NCI-H510A treated with DMSO at 0.1 percent for 48 hours (cell line): ENCODE results near the gene UBC.
A peak's percentile ranks its signal among the peaks of the same experiment; 100 is the strongest.
"Not testable (repeated sequence)": the region's sequence is repeated elsewhere in the genome, so short reads cannot be mapped to it uniquely, and the experiment has no call there.

Experiments
- DNase-seq: peaks from one replicate; lab custom pipeline; 2025; lab: John Stamatoyannopoulos, UW

UBC gene

GRCh38 chr12:124884587-124885438 lies 29.6 kb downstream of the UBC start:
- peak; percentile 46 for DNase-seq

- no peak for DNase-seq
Observed at GRCh38 chr12:124883263-124884130, 31.0 kb downstream of the UBC start.

GRCh38 chr12:124881123-124881522 lies 33.3 kb downstream of the UBC start:
- DNase-seq, result no peak

GRCh38 chr12:124880335-124880734 lies 34.1 kb downstream of the UBC start:
- not testable (repeated sequence) for DNase-seq

GRCh38 chr12:124878795-124879516 lies 35.5 kb downstream of the UBC start:
- DNase-seq, result no peak

GRCh38 chr12:124877423-124877822 lies 37.0 kb downstream of the UBC start:
- DNase-seq, result no peak

- no peak for DNase-seq
Observed at GRCh38 chr12:124876171-124876570, 38.3 kb downstream of the UBC start.

GRCh38 chr12:124875803-124876132 lies 38.7 kb downstream of the UBC start:
- DNase-seq, result no peak

- no peak for DNase-seq
Observed at GRCh38 chr12:124874988-124875802, 39.3 kb downstream of the UBC start.

GRCh38 chr12:124874188-124874587 lies 40.3 kb downstream of the UBC start:
- no peak for DNase-seq

GRCh38 chr12:124872068-124872719 lies 42.3 kb downstream of the UBC start:
- DNase-seq, result no peak

GRCh38 chr12:124871297-124871696 lies 43.2 kb downstream of the UBC start:
- no peak for DNase-seq

GRCh38 chr12:124870515-124870914 lies 43.9 kb downstream of the UBC start:
- no peak for DNase-seq

GRCh38 chr12:124869059-124869665 lies 45.3 kb downstream of the UBC start:
- DNase-seq, result no peak

GRCh38 chr12:124868252-124869058 lies 46.0 kb downstream of the UBC start:
- DNase-seq, result no peak

- DNase-seq, result no peak
Observed at GRCh38 chr12:124867401-124867930, 47.0 kb downstream of the UBC start.

GRCh38 chr12:124866883-124867400 lies 47.5 kb downstream of the UBC start:
- DNase-seq, result no peak

GRCh38 chr12:124866195-124866882 lies 48.1 kb downstream of the UBC start:
- no peak for DNase-seq

GRCh38 chr12:124865728-124866127 lies 48.7 kb downstream of the UBC start:
- DNase-seq, result no peak
